Smooth muscle cell of the brain vasculature (primary cell): ENCODE results near the gene CCN5.
"Not testable (repeated sequence)": the region's sequence is repeated elsewhere in the genome, so short reads cannot be mapped to it uniquely, and the experiment has no call there.

Experiments
- DNase-seq: peaks from one replicate; pipeline ENCODE4 v3.0.0-alpha.2; 2012; ENCODE audit warnings: low read depth, low spot score

Gene CCN5

GRCh38 chr20:44756956-44757355 is 41.8 kb downstream of the CCN5 start:
- DNase-seq, result no peak

- no peak for DNase-seq
These were observed 43.3 kb downstream of the CCN5 start for GRCh38 chr20:44758247-44759101.

- no peak for DNase-seq
These were observed 44.4 kb downstream of the CCN5 start for GRCh38 chr20:44759595-44759994.

- DNase-seq, result no peak
These were observed 46.3 kb downstream of the CCN5 start for GRCh38 chr20:44761423-44761822.

- DNase-seq, result no peak
These were observed 47.4 kb downstream of the CCN5 start for GRCh38 chr20:44762466-44763140.

GRCh38 chr20:44763798-44764197 is 48.6 kb downstream of the CCN5 start:
- DNase-seq, result not testable (repeated sequence)

- no peak for DNase-seq
These were observed 49.9 kb downstream of the CCN5 start for GRCh38 chr20:44765091-44765490.

GRCh38 chr20:44765701-44766347 is 50.7 kb downstream of the CCN5 start:
- no peak for DNase-seq

- DNase-seq, result no peak
These were observed 53.1 kb downstream of the CCN5 start for GRCh38 chr20:44768256-44768655.

GRCh38 chr20:44768854-44769480 is 53.8 kb downstream of the CCN5 start:
- no peak for DNase-seq

GRCh38 chr20:44769481-44769863 is 54.3 kb downstream of the CCN5 start:
- DNase-seq, result no peak

- no peak for DNase-seq
These were observed 55.5 kb downstream of the CCN5 start for GRCh38 chr20:44770484-44771171.

GRCh38 chr20:44771172-44771535 is 56.0 kb downstream of the CCN5 start:
- no peak for DNase-seq

GRCh38 chr20:44772636-44773035 is 57.5 kb downstream of the CCN5 start:
- no peak for DNase-seq

- DNase-seq, result no peak
These were observed 58.1 kb downstream of the CCN5 start for GRCh38 chr20:44773070-44773829.

- no peak for DNase-seq
These were observed 61.8 kb downstream of the CCN5 start for GRCh38 chr20:44776980-44777379.
